DMS79 treated with DMSO at 0.1 percent for 48 hours (cell line): ENCODE results near the gene VDR.
"Not testable (repeated sequence)": the region's sequence is repeated elsewhere in the genome, so short reads cannot be mapped to it uniquely, and the experiment has no call there.

Experiments used
- DNase-seq: peaks from one replicate; lab custom pipeline; 2025; lab: John Stamatoyannopoulos, UW

Gene VDR

DNA sequence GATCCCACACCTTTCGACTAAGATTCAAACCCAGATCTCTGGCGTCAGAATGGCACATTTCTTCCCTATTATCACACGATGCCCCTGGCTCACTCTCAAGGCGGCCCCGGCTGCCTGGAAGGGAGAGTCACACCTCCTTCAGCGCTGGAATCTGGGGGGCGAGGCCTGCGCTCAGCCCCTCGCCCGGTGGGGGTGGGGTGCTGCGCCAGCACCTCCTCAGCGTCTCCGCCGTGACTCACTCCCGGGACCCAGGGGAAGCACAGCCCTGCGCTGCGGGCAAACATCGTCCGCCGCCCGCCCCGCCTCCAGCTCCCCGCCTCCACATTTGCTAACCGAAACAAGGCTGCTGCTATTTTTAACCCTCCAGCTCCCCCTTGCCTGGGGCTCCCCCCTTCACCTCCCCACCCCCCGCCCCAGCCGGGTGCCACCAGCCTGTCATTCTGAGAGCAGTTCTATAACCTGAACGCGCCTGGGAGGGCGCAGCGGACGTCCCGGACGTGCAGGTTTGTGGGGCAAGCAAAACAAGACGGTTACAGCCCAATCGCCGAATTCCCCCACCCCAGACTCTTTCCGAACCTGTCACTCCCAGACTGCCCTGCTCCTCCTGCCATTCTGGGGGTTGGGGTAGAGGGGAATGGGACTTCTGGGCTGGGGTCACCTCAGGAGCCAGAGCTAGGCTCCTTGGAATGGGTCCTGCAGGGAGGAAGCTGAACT, 91.8 kb downstream of the VDR start:
- DNase-seq, result no peak

DNA sequence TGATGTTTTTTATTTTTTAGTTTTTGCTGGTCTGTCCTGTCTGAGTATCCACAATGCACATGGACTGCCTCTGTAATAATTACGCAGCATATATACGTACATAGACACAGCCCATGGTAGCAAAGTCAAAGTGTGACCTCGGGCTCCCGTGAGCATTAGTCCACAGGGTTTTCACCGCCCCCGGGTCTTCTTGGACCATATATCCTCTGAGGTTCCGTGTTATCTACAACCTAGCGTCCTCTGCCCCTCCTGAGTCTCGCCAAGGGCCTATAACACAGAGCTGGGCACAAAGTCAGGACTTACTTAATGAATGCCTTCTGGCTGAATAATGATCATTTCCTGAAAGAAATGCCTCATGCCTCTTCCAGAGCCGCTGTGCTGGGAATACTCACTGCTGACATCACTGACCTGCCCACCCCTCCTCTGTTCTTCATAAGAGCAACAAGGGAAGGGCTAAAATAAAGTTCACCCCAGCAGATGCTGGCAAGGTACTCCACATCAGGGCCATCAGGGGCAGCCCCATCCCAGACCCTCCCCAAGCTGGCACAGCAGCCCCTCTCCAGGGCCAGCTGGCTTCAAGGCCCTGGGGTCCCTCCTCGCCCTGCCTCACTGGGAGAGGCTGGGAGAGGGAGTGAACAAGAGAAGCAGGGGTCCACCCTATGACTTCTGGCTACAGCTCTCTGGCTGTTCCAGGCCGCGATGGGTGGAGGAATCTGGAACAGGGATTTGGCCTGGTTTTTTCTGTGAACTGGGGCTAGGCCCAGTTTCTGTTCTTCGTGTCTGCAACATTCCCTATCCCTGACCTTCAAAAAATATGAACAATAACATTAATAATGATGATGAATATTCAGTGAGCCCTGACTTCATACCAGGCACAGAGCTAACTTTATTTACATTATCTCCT, 93.0 kb downstream of the VDR start:
- DNase-seq, result no peak

DNA sequence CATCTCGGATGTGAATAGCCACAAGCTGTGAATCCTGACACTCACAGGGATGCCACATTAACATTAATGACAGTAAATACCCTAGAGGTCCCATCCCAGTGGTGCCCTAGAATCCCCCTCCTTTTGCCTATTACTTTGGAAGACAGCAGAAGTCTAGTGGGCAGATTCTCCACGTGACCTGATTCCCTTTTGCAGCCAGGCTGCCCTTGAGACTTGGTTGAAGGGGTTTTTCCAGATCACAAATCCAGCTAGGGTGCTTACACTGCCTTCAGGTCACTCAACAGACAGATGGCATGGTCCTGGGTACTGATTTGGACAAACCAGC, 93.8 kb downstream of the VDR start:
- DNase-seq, result no peak

DNA sequence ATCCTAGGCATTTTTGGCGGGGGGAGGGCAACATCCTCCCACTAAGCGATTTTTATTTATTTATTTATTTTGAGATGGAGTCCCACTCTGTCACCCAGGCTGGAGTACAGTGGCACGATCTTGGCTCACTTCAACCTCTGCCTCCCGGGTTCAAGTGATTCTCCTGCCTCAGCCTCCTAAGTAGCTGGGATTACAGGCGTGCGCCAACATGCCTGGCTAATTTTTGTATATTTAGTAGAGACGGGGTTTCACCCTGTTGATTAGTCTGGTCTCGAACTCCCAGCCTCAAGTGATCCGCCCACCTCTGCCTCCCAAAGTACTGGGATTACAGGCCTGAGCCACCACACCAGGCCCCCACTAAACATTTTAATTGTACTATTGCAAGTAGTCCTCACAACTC, 95.3 kb downstream of the VDR start:
- DNase-seq, result not testable (repeated sequence)

DNA sequence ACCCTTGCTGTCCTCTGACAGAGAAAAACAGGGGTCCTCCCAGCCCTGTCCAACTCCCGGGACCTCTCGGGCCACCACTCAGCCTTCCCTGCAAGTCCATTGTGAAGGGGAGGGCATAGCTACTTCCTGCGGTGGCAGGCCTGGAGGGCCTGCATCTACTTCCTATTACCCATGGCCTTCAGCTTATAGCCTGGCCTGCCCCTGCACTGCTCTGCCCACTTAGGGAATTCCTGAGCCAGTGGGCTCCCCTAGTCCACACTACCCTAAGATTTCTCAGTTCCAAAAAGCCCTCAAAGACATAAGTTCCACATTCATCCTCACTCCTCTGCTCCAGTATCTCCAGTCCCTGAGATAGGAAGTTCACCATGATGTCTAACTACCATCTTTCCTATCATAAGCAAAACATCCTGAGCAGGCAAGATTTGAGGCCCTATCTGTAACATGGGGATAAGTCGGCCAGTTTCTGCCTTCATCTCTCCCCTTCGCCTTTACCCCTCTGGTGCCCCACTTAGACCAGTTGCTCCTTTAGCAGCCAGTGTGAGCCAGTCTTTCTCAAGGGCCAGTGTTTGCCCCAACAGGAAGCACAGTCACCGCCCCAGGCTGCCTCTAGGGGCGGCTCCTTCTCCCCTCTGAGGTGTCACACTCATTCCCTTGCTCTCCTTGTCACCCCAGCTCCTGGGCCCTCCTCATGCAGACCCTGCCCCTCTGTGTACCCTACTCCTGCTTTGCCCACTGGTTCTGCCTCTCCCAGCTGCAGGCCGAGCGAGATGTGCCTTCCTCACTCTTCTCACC, 96.0 kb downstream of the VDR start:
- DNase-seq, result no peak

DNA sequence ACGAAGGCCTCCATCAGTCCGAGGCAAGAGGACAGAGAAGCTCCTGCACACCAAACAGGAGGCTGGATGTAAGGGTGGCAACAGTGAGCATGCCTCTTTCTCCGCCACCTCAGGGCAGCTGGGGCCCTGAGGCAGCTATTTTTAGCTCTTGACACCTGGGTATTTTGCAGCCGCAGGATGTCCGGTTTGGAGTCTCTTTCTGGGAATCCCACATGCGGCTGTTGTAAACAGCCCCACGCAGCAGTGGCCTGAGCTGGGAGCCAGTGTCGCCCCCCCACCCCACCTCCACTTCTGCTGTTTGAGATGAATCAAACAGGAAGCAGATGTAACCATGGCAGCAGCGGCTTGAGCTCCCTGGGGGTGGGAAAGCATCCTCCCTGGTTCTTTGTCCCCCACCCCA, 96.7 kb downstream of the VDR start:
- DNase-seq, result no peak

DNA sequence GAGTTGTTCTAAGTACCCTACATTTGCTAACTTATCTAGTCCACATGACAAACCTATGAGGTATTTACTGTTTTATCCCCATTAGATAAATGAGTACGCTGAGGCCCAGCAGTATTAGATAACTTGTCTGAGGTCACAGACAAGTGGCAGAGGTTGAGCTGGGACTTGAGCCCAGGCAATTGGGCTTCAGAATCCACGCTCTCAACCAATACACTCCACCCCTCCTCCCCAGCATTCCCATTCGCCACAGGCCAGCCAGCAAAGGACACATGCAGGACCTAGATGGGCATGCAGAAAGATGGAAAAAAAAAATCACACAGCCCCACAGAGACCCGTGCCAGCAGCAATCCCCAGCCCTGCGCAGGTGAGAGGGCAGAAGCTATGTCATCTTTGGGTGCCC, 97.5 kb downstream of the VDR start:
- DNase-seq, result no peak

DNA sequence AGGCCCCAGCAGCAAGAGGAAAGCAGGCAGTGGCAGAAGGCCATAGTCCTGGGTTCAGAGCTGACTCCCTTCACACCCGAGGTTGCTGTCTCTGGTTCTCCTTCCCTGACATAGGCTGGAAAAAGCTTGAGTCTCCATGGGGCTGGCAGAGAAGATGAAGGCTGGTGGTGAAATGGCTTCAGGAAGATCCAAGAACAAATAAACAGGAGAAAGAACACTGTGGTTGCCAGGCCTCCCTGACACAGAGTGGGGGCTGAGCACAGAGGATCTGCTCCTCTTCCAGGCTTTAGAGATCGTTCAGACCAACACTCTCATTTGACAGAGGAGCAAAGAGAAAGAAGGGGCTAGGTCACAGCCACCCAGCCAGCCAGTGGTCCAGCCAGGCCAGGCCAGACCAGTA, 99.4 kb downstream of the VDR start:
- no peak for DNase-seq

DNA sequence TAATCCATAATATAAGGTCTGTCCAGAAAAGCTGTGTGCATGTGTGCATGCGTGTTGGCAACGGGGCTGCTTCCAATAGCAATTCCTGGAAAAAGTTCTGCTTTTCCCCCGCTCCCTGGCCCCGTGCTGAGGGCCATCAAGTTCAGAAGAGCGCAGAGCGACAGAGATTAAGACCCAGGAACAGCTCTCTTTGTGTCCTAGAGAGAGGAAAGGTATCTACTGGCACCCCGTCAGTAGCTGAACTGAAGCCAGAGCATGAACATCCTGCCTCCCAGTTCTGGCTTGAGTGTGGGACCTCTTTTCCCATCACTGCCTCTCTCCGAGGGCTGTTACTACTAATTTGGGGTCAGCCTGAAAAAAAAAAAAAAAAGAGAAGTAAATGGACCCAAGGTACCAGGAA, 100.6 kb downstream of the VDR start:
- DNase-seq, result no peak

DNA sequence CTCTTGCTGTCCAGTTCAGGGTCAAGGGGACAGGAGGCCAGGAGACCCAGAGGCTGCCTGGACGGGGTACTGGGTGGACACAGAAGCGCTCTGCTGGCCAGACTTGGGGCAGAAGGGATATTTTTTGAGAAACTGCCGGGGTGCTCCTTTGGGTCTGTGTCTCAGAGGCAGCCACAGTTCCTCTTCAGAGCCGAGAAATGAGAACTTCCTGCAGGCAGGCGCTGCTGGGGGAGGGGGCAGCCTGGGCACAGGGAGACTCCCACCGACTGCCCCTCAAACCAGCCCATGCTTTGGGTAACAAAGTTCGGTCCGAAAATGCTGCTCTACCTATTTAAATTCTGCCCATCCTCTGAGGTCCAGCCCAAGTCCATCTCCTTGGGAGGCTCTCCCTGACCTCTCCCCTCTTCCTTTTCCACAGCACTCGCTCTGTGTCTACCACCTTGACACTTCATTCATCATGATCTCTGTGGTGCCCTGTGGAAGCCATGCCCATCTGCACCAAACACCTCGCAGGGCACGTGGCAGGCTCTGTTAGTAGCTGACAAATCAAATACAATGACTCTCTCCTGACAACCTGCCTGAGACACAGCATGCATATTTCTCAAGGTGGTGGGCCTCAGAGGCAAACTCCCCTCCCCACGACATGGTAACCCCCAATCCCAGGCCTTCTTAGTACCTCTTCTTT, 101.5 kb downstream of the VDR start:
- DNase-seq, result no peak

DNA sequence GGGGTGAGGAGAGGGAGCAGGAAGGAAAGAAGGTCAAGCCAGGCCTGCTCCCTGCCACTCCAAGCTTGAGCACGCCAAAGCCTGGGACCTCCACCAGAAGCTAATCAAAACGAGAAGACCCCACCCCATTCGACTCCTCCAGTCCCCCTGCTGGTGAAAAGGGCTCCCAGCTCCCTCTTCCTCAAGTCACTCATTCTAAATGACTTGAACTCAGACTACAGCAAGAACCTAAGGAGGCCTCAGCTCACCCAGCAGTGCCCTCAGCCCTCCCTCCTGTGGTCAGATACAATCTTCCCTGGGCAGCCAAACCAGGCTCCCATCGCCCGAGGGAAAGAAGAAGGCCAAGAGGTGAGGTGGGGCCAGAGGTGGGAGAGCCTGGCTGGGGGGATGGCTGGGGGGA, 102.5 kb downstream of the VDR start:
- DNase-seq, result no peak

DNA sequence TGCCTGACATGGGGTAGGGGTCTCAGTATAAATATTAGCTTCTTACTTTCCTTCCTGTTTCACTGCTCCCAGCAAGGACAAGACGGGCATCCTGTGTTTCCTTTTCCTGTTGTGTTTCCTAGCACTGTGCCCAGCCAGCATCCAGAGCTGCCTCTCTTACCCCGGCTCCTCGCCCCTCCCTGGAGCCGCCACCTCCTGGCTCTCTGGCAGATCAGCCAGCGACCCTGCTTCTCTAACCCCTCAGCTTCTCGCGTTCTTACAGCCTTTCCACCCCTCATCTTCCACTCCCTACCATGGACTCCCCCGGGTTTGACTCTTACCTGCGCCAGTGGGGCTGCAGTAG, 102.9 kb downstream of the VDR start:
- no peak for DNase-seq

DNA sequence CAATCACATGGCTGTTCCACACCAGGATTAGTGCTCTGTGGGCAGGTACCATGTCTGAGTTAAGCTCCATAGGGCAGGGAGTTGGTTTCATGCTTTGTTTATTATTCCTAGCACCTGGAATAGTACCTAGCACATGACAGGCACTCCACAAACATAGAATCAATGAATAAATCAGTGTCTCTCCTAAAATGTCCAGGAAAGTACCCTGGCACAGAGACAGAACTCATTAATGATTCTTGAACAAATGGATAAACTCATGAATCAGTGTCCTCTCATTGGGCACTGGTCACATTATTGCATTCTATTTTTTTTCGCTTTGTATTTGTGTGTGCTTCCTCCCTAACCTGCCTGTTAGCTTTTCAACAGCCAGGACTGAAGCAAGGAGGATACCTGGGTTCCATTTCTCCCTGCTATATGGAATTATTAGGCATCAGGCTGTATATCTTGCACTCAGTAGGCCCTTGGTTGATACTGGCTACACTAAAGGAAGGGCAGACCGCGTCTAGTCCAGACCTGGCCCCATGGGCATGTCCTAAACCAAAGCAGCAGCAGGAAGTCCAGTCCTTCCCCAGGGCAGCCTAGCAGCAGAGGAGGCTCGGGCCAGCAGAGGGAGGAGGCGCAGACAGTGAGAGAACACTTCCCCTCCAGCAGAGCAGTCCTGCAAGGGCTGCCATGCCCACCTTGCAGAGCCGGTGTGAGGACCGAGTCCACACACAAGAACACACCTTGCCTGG, 103.5 kb downstream of the VDR start:
- no peak for DNase-seq

DNA sequence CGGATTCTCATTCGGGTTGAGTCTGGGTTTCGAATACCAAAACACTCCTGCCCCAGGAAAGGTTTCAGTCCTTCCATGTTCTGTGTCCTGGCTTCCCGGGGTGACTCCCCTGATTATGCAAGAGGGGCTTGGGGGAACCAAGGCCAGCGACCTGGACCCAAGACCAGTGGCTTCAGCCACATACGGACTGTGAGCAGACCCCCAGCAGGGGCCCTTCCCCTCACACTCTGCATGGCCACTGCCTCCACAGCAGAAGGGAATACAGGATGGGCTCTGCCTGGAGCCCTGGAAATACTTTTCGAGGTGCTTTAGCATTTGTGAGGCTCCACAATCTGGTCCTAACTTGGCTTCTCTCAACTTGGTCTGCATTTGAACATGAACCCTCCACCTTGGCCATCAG, 104.2 kb downstream of the VDR start:
- no peak for DNase-seq

DNA sequence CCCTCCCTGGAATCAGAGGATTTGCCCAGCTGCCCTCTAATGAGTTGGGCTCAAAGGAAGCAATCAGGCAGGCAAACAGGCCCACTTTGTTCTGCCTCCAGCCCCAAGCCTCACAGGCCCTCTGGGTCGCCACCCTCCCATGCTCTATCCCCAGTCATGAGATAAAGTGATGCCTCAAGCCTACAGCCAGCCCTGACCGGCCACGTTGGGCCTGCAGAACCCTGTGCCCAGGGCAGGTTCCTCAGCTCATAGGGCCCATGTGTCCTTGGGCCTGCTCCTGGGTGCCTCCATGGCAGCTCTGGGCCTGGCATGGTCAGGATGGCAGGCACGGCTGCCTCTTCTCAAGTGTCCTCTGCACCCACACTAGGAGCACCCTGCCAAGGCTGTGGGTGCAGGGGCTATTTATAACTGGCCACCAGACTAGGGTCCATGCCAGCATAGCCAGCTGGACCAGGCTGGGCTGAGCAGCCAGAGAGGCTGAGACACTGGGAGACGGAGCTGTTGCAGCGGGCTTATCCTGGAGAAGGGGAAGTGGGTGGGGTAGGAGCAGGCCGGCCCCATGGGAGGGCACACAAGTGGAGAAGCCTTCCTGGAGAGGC, 105.3 kb downstream of the VDR start:
- DNase-seq, result no peak

DNA sequence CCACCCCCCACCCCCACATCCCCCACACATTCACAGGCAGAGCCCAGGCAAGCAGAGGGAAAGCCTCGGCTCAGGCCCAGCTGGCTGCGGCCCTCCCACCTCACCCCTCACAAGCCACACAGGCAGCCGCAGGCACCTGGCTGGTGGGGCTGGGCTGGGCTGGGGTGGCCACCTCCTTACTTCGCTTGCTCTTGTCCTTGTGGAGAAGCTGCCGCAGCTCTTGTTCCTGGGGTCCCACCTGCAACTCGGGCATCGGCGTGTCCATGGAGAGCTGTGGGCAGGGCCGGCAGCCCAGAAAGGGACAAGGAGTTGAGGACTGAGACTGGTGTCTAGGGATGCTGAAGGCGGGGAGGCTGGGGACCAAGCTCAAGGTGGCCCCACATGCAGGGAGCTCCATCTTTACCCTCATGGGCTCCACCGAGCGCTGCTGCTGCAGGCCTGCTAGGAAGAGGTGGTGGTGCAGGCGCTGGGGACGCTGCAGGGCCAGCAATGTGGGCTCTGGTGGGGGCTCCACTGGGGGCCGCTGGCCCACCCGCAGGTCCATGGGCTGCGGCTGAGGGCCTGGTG, 106.3 kb downstream of the VDR start:
- no peak for DNase-seq

DNA sequence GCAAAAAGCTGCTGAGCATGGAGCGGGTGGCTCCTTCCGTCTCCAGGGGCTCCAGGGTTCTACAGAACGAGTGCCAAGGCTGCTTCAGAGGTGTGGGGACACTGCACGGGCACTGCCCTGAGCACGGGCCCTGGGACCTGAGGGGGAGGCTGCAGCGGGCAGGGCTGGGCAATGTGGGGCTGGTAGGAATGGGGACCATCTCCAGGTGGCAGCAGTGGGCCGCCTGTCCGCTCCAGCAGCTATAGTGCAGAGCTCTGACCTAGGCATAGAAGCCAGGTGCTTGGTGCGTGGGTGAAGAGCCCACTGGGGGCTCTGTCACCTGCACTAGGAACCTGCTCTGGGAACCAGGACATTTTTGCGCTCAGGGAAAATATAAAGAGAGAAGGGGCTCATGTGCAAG, 107.4 kb downstream of the VDR start:
- no peak for DNase-seq

DNA sequence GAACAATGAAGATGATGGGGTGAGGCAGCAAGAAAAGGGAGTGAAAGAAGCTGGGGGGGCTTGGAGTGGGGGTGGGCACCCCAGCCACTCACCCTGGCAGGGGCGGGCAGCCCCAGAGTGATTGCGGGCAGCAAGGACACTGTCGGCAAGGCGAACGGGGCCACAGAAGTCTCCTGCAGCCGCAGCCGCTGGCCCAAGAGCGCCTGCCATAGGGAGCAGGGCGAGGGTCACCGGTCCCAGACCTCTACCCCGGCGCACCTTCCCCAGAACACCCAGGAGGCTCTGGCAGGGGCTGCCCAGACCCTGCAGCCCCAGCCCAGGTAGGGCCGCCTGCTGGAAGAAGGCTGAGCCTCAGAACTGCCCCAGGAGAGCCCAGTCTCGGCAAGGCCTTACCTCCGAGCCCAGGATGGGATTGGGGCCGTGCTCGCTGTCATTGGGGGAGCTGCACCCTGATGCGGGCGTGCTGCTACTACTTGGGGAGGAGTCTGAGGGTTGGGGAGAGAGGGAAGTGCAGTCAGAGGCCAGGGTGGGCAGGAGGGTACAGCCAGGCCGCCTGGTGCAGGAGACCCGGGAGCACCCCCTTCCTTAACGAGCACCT, 108.9 kb downstream of the VDR start:
- DNase-seq, result no peak

DNA sequence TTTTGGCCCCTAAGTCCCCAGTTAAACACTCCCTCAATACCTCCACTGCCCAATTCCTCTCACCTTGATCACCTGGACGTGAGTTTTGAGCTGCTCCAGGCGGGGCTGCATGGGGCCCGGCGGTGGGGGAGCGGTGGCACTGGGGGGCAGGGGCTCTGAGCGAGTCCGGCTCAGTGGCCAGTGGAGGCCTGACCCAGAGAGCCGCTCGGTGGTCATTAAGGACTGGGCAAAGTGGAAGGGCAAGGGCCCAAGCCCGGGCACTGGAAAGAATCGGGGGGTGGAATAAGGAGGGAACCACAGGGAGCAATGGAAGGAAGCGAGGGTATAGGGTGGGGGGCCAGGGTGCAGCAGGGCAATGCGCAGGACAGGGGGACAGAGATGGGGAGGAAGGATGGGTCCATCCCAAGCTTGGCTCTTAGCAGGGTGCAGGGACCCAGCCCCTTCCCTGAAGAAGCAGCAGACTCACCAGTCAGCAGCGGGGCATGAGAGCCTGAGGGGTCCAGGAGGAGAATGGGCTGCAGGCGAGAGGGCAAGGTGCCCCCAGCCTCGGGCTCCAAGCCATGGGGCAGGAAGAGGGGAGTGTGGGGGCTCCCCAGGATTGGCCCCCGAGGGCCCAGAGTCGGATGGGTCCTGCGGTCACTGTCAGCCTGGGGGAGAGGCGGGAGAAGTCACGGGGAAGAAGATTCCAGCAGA, 109.5 kb downstream of the VDR start:
- no peak for DNase-seq

DNA sequence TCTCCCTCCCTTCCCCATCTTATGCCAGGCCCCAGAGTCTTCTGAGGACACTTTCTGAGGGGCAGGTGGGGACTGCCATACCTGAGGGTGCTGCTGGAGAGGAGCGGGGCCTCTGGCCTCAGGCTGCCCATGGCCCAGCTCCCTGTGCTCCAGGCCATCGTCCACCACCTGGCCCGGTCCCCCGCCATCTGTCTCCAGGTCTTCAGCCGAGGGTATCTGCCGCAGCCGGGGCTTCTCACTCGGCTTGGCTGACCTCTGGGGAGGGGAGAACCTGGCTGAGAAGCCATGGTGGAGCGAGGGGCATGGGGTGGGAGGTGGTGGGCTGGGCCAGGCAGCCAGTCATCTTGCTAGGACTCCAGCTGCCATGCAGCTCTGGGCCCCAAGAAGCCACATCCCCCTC, 110.1 kb downstream of the VDR start:
- DNase-seq, result no peak
